RWPE1 (cell line): ENCODE measurements around the gene SMTN.
A peak's percentile ranks its signal among the peaks of the same experiment; 100 is the strongest.

Experiments used
- CTCF ChIA-PET: fragments of 350-600 bp; sonication (Branson Sonifier 250); formaldehyde crosslinking; extraction: SDS; loops from one replicate; lab custom pipeline; 2021; lab: Yijun Ruan, JAX
- POLR2A ChIA-PET: fragments of 400-600 bp; formaldehyde crosslinking; extraction: SDS; loops from one replicate; lab custom pipeline; 2020; ENCODE audit warnings: antibody characterized with exemption; ENCODE audit not compliant: low non-redundant PET; lab: Yijun Ruan, JAX
- DNase-seq: peaks from one replicate; pipeline ENCODE4 v3.0.0; 2012; ENCODE audit warnings: low spot score
- H3K27ac ChIP-seq: fragments of 450-650 bp; 2 replicates; pipeline ENCODE4 v1.5.1; 2017
- TF ChIP-seq, protein P1 (sequence below): fragments of 450-650 bp; conservative IDR thresholded peaks from 2 replicates; pipeline ENCODE4 v1.5.1; 2017; ENCODE audit warnings: low read depth, mild to moderate bottlenecking

The SMTN gene

DNA sequence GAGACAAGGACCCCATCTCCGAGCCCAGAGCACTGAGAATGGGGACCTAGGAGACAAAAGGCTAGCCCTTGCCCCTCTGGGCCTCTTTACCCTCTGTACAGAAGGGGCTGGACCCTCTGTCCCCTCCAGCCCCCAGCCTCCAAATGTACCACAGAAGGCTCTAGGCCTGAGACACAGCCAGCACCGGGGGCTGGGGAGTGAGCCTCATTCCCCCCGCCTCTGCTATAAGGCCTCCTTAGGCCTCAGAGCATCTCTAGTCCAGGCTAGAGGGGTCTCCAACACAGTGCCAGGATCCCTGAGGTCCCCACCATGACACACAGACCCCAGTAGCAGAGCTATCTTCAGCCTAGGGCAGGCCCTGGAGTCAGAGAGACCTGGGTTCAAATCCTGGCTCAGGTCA lies 4.8 kb downstream of the SMTN start:
- TF ChIP-seq, protein P1, sequence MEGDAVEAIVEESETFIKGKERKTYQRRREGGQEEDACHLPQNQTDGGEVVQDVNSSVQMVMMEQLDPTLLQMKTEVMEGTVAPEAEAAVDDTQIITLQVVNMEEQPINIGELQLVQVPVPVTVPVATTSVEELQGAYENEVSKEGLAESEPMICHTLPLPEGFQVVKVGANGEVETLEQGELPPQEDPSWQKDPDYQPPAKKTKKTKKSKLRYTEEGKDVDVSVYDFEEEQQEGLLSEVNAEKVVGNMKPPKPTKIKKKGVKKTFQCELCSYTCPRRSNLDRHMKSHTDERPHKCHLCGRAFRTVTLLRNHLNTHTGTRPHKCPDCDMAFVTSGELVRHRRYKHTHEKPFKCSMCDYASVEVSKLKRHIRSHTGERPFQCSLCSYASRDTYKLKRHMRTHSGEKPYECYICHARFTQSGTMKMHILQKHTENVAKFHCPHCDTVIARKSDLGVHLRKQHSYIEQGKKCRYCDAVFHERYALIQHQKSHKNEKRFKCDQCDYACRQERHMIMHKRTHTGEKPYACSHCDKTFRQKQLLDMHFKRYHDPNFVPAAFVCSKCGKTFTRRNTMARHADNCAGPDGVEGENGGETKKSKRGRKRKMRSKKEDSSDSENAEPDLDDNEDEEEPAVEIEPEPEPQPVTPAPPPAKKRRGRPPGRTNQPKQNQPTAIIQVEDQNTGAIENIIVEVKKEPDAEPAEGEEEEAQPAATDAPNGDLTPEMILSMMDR: no peak
- DNase-seq: no peak
- peak overlapping the region; percentile 86 for H3K27ac ChIP-seq
- POLR2A ChIA-PET: no interaction called here
- CTCF ChIA-PET: no interaction called here

DNA sequence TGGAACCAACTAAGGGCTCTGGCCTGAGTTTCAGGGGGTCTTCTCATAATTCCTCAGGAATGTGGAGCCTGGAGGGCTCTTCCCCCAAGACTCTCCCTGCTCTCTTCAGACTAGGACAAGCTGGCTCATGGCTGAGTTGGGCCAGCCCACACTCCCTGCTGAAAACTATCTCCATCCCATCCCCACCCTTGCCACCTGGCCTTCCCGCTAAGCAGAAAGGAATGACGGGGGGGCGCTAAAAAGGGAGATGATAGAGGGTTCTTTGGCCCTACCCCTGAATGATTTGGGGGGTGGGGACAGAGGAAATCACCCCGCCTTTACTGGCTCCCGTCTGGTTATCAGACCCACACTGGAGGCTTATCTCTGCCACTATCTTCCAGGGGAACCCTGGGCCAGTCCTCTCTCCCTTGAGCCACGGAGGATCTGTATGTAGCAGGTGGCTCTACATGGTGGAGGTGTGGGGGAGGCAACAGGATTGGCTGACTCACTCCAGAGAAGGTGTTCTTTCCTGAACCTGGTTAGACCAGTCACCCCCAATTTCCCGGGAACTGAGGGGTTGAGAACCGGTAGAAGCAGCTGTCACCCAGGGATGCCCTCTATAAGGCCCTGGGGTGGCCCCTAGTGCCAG lies 5.7 kb downstream of the SMTN start:
- CTCF ChIA-PET: no interaction called here
- POLR2A ChIA-PET: no interaction called here
- H3K27ac ChIP-seq: peak overlapping the region; percentile 86
- TF ChIP-seq, protein P1: no peak
- no peak for DNase-seq

DNA sequence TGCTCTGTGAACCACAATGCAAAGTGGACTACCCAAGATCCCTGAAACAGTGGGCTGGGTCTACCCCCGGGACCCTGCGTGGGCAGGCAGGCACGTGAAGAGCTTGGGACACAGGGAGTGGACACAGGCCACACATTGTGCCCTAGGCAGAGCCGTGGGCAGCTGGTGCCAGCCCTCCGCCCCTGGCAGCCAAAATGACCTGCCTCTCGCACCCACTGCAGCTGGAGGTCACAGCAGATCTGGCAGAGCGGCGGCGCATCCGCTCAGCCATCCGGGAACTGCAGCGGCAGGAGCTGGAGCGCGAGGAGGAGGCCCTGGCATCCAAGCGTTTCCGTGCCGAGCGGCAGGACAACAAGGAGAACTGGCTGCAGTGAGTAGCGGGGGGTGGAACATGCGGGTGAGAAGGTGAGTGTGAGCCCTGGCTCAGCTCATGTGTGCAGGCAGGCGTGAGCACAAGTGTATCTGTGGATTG lies 6.7 kb downstream of the SMTN start:
- no peak for DNase-seq
- ChIA-PET CTCF (no interaction called here), POLR2A (no interaction called here)
- TF ChIP-seq, protein P1: no peak
- peak overlapping the region; percentile 86 for H3K27ac ChIP-seq

DNA sequence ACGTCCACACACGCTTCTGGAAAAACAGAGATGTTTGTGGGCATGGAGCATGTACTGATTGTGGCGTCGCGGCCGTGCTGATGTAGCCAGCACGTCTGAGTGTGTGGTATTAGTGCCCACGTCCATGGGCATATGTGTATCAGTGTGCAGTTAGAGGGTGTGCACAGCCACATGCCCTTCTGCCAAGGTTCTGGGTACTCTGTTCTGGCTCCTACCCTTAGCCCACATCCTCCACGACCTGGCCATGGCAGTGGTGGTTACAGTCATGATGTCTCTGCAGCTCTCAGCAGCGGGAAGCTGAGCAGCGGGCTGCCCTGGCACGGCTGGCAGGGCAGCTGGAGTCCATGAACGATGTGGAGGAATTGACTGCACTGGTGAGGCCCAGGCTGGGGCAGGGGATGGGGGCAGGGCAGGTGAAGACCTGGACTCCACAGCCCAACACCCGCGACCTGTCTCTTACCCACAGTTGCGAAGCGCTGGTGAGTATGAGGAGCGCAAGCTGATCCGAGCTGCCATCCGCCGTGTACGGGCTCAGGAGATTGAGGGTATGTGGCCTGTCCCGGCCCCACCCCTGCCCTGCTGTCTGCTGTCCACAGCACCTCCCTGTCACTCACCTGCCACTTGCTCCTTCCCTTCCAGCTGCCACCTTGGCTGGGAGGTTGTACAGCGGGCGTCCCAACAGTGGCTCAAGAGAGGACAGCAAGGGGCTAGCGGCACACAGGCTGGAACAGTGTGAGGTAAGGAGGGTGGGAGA lies 7.3 kb downstream of the SMTN start:
- POLR2A ChIA-PET: no interaction called here
- CTCF ChIA-PET: interaction anchor here (0.6 to 0.7 kb wide), 3 partner anchors 67 to 102 kb away, joined by 3 to 4 read pairs (median 4); no protein-coding TSS in a partner anchor
- H3K27ac ChIP-seq: peak overlapping the region; percentile 86
- TF ChIP-seq, protein P1: no peak
- no peak for DNase-seq

DNA sequence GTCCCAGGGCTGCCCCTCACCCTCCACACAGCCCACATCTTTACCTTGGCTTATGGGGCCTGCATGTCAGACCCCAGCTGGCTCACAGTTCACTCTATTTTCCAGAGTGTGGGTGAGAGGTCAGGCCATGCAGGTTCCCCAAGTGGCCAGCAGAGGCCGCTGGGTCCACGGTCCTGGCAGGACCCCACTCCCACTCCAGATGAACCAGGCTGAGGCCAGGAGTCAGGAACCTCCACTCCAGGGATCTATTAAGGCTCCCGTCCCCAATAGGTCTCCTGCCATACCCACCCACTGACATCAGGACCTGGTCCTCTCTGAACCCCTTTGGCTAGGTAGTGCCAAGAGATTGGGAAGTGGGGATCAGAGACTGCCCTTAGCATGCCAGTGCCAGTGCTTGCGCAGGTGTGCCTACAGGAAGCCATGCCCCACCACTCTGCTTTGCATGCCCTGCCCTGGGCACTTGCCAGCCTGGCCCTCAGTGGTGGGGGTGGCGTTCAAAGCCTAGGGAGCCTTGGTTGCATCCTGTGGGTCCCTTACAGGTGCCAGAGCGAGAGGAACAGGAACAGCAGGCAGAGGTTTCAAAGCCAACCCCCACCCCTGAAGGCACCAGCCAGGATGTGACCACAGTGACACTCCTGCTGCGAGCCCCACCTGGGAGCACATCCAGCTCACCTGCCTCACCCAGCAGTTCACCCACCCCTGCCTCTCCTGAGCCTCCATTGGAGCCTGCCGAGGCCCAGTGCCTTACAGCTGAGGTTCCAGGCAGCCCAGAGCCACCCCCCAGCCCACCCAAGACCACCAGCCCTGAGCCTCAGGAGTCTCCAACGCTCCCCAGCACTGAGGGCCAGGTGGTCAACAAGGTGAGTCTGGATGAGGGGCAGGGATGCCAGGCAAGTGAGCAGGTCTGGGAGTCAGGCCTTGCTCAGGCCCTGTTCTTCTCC lies 8.3 kb downstream of the SMTN start:
- no peak for DNase-seq
- POLR2A ChIA-PET: no interaction called here
- peak overlapping the region; percentile 86 for H3K27ac ChIP-seq
- CTCF ChIA-PET: interaction anchor here (0.6 to 0.7 kb wide), 3 partner anchors 66 to 101 kb away, joined by 3 to 4 read pairs (median 4); no protein-coding TSS in a partner anchor
- TF ChIP-seq, protein P1: peak; percentile 84
